Lower leg skin (tissue), 4 donors: ENCODE results near the gene BOLA3. TPM values are rescaled to one million over a fixed set of nuclear protein-coding genes. Genes with fewer than 3 reads are reported as not detected.

Source experiments
- DNase-seq, 2 donors: peaks; one replicate each; pipeline ENCODE4 v3.0.0-alpha.2; 2019; ENCODE audit warnings: low spot score in 2 of 2
- H3K4me3 ChIP-seq: fragments of 200-600 bp; sonication (generic); 2 replicates; pipeline ENCODE4 v1.5.1; 2017; ENCODE audit warnings: mild to moderate bottlenecking, low read depth; ENCODE audit not compliant: poor library complexity, severe bottlenecking
- POLR2A ChIP-seq, 2 donors: fragments of 450-650 bp; IDR thresholded peaks; one replicate each; pipeline ENCODE4 v1.6.1; 2016 to 2017; ENCODE audit warnings: antibody characterized with exemption in 2 of 2, mild to moderate bottlenecking in 1 of 2, moderate library complexity in 1 of 2
- WGBS, 2 donors: methylation state at CpG; one replicate each; pipeline ENCODE4 v1.1.5; 2018; 5-methylcytosine and 5-hydroxymethylcytosine counted together
- intact Hi-C: fragments of 100-400 bp; cut with DNase I; formaldehyde crosslinking; loops from one replicate; pipeline ENCODE4 v1.15.0; 2023; ENCODE audit warnings: low total_unique reads
- total RNA-seq, 4 donors: library from RNA; depleted of rRNA; stranded (reverse); fragments of >200 nt; gene quantifications; one replicate each; pipeline ENCODE4 v1.1.0, GENCODE V29; 2016
- TF ChIP-seq, protein P1 (sequence below), 3 donors: fragments of 450-650 bp; IDR thresholded peaks; one replicate each; pipeline ENCODE4 v1.5.1; 2016; ENCODE audit warnings: antibody characterized with exemption in 3 of 3, mild to moderate bottlenecking in 3 of 3, moderate library complexity in 2 of 3

Gene BOLA3
- total RNA-seq, 4 donors from 2014 or later, result 7.8 to 19.9 (median 16.6) TPM

- TF ChIP-seq, protein P1, sequence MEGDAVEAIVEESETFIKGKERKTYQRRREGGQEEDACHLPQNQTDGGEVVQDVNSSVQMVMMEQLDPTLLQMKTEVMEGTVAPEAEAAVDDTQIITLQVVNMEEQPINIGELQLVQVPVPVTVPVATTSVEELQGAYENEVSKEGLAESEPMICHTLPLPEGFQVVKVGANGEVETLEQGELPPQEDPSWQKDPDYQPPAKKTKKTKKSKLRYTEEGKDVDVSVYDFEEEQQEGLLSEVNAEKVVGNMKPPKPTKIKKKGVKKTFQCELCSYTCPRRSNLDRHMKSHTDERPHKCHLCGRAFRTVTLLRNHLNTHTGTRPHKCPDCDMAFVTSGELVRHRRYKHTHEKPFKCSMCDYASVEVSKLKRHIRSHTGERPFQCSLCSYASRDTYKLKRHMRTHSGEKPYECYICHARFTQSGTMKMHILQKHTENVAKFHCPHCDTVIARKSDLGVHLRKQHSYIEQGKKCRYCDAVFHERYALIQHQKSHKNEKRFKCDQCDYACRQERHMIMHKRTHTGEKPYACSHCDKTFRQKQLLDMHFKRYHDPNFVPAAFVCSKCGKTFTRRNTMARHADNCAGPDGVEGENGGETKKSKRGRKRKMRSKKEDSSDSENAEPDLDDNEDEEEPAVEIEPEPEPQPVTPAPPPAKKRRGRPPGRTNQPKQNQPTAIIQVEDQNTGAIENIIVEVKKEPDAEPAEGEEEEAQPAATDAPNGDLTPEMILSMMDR (IDR thresholded peaks at IDR 0.05), result no peak
- no peak for TF ChIP-seq POLR2A (IDR thresholded peaks at IDR 0.05)
- 88 to 94% methylated on average over 6 of the region's 6 CpGs for WGBS, 2 donors
- no peak for DNase-seq
- H3K4me3 ChIP-seq, result no peak overlapping the region
- intact Hi-C loops, result no loop called here
Measured at GRCh38 chr2:74162951-74163350, 15.2 kb upstream of the BOLA3 start.

- DNase-seq, result no peak
- WGBS, 2 donors, result 86 to 87% methylated on average over 3 of the region's 3 CpGs
- TF ChIP-seq POLR2A (IDR thresholded peaks at IDR 0.05), result no peak
- TF ChIP-seq, protein P1 (IDR thresholded peaks at IDR 0.05), result no peak
- intact Hi-C loops, result no loop called here
- no peak overlapping the region for H3K4me3 ChIP-seq
Measured at GRCh38 chr2:74155830-74156229, 8.1 kb upstream of the BOLA3 start.

- intact Hi-C loops, result no loop called here
- 96 to 100% methylated on average over 2 of the region's 2 CpGs for WGBS, 2 donors
- TF ChIP-seq, protein P1 (IDR thresholded peaks at IDR 0.05), result no peak
- no peak for TF ChIP-seq POLR2A (IDR thresholded peaks at IDR 0.05)
- H3K4me3 ChIP-seq, result no peak overlapping the region
- no peak for DNase-seq
Measured at GRCh38 chr2:74152954-74153353, 5.2 kb upstream of the BOLA3 start.

GRCh38 chr2:74149570-74150319 lies 2.0 kb upstream of the BOLA3 start:
- H3K4me3 ChIP-seq, result no peak overlapping the region
- intact Hi-C loops, result no loop called here
- 90 to 93% methylated on average over 7 of the region's 7 CpGs for WGBS, 2 donors

GRCh38 chr2:74149247-74149525 lies 1.5 kb upstream of the BOLA3 start:
- no peak overlapping the region for H3K4me3 ChIP-seq

More at GRCh38 chr2:74149570-74150319, 2.0 kb upstream of the BOLA3 start:
- DNase-seq, result no peak
- TF ChIP-seq POLR2A (IDR thresholded peaks at IDR 0.05), result no peak
- TF ChIP-seq, protein P1 (IDR thresholded peaks at IDR 0.05), result no peak

More at GRCh38 chr2:74149247-74149525, 1.5 kb upstream of the BOLA3 start:
- TF ChIP-seq POLR2A (IDR thresholded peaks at IDR 0.05), result no peak
- TF ChIP-seq, protein P1 (IDR thresholded peaks at IDR 0.05), result no peak
- DNase-seq, result no peak
- intact Hi-C loops, result no loop called here
- 91 to 93% methylated on average over 5 of the region's 5 CpGs for WGBS, 2 donors
